Spinal cord (tissue), 10 donors: Measurements from ENCODE around the gene FMNL1. TPM values are rescaled to one million over a fixed set of nuclear protein-coding genes. Genes with fewer than 3 reads are reported as not detected.

Experiments
- DNase-seq, 6 donors: peaks; one replicate each; pipeline versions ENCODE4 v3.0.0 to v3.0.0-alpha.2; 2013 to 2015; ENCODE audit warnings: low spot score in 6 of 6, low read depth in 4 of 6
- H3K27ac ChIP-seq: one replicate; pipeline ENCODE4 v1.5.1; 2013; ENCODE audit warnings: low read depth, low read length, control low read depth
- H3K27me3 ChIP-seq: one replicate; pipeline ENCODE4 v1.6.1; 2013; ENCODE audit warnings: low read length; ENCODE audit not compliant: control insufficient read depth, insufficient read depth
- H3K36me3 ChIP-seq: one replicate; pipeline ENCODE4 v1.6.1; 2013; ENCODE audit warnings: low read length; ENCODE audit not compliant: control insufficient read depth, insufficient read depth
- H3K4me1 ChIP-seq: one replicate; pipeline ENCODE4 v1.6.1; 2013; ENCODE audit warnings: low read length; ENCODE audit not compliant: control insufficient read depth, insufficient read depth
- H3K4me3 ChIP-seq: one replicate; pipeline ENCODE4 v1.5.1; 2013; ENCODE audit warnings: low read depth, low read length, control low read depth
- H3K9me3 ChIP-seq: one replicate; pipeline ENCODE4 v1.6.1; 2013; ENCODE audit warnings: low read length; ENCODE audit not compliant: control insufficient read depth, insufficient read depth
- WGBS: methylation state at CpG from one replicate; pipeline ENCODE4 v1.1.5; 2013; ENCODE audit warnings: missing lambda C conversion rate; ENCODE audit not compliant: insufficient coverage; 5-methylcytosine and 5-hydroxymethylcytosine counted together
- polyA plus RNA-seq, 2 donors: library from polyadenylated mRNA; unstranded; fragments of 120-200 nt; gene quantifications; one replicate each; pipeline ENCODE4 v1.2.1, GENCODE V29; 2013; ENCODE audit not compliant: insufficient read length in 2 of 2
- total RNA-seq, 2 donors: library from RNA; depleted of rRNA in 1 of 2; stranded (reverse); fragments of 120-200 nt in 1 of 2; fragments of >200 nt in 1 of 2; gene quantifications; one replicate each; pipeline versions ENCODE4 v1.2.3 to v1.2.4, GENCODE V29; 2013 to 2014
- donor health status: healthy.

FMNL1 gene
- total and polyA plus RNA-seq, 4 donors: 3.5 to 22.0 (median 19.6) TPM

DNA sequence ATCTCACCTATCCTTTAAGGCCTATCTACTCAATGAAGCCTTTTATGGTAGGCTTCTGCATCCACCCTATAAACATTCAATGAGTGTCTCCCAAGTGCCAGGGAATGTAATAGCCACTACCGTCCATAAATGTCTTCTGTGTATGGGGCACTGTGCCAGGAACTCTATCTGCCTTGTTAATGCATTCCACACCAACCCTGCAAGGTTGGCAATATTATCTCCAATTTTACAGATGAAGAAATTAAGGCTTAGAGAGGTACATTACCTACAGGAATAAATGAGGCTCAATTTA, 75.1 kb downstream of the FMNL1 start:
- DNase-seq: no peak
- WGBS: 29% methylated on average over 1 of the region's 1 CpG
- H3K9me3 ChIP-seq: no peaks in the 10 kb centered on the region
- no peak overlapping the region for H3K4me3 ChIP-seq
- peaks cover 2% of the 10 kb centered on the region for H3K36me3 ChIP-seq
- H3K27me3 ChIP-seq: no peaks in the 10 kb centered on the region
- peaks cover 53% of the 10 kb centered on the region for H3K4me1 ChIP-seq
- H3K27ac ChIP-seq: no peak overlapping the region

Other genes with a start within 250 kb of the FMNL1 start
- gene DCAKD, start 170.3 kb upstream of the FMNL1 start, total RNA-seq: 10 to 100 TPM; 34.6 to 59.3 TPM
- gene DCAKD, start 170.3 kb upstream of the FMNL1 start, polyA plus RNA-seq: 10 to 100 TPM; 59.2 to 79.1 TPM
- 10 to 100 TPM; 51.6 to 77.9 TPM for gene NMT1, start 160.6 kb upstream of the FMNL1 start, total RNA-seq
- 10 to 100 TPM; 55.5 to 65.4 TPM for gene NMT1, start 160.6 kb upstream of the FMNL1 start, polyA plus RNA-seq
- 10 to 100 TPM; 20.1 to 50.1 TPM for gene PLCD3, start 89.4 kb upstream of the FMNL1 start, total RNA-seq
- 100 to 1,000 TPM; 115 TPM for gene PLCD3, start 89.4 kb upstream of the FMNL1 start, polyA plus RNA-seq
- 10 to 100 TPM in 1 of 2 donors, 1 to 10 TPM in 1; 3.2 to 10.4 TPM for gene ACBD4, start 86.2 kb upstream of the FMNL1 start, total RNA-seq
- 10 to 100 TPM; 11.7 to 14.2 TPM for gene ACBD4, start 86.2 kb upstream of the FMNL1 start, polyA plus RNA-seq
- gene HEXIM1, start 73.4 kb upstream of the FMNL1 start, total RNA-seq: 10 to 100 TPM; 16.1 to 16.7 TPM
- gene HEXIM1, start 73.4 kb upstream of the FMNL1 start, polyA plus RNA-seq: 10 to 100 TPM; 25.6 to 28.0 TPM
- gene HEXIM2, start 60.0 kb upstream of the FMNL1 start, total RNA-seq: 10 to 100 TPM in 1 of 2 donors, 1 to 10 TPM in 1; 5.2 to 11.1 TPM
- gene HEXIM2, start 60.0 kb upstream of the FMNL1 start, polyA plus RNA-seq: 10 to 100 TPM; 17.2 to 17.6 TPM
- gene SPATA32, start 40.2 kb downstream of the FMNL1 start, total RNA-seq: under 1 TPM in 1 of 2 donors, not detected in 1; 0.20 TPM
- gene SPATA32, start 40.2 kb downstream of the FMNL1 start, polyA plus RNA-seq: not detected
- gene MAP3K14, start 95.1 kb downstream of the FMNL1 start, total RNA-seq: 1 to 10 TPM; 2.2 to 4.7 TPM
- gene MAP3K14, start 95.1 kb downstream of the FMNL1 start, polyA plus RNA-seq: 1 to 10 TPM; 5.9 to 9.3 TPM
- 1 to 10 TPM; 6.9 to 9.0 TPM for gene ARHGAP27, start 211.0 kb downstream of the FMNL1 start, total RNA-seq
- gene ARHGAP27, start 211.0 kb downstream of the FMNL1 start, polyA plus RNA-seq: 10 to 100 TPM; 14.8 to 17.5 TPM